Duodenal mucosa (tissue), 2 donors: ENCODE measurements around the gene CPSF7.
"Not testable (repeated sequence)": the region's sequence is repeated elsewhere in the genome, so short reads cannot be mapped to it uniquely, and the experiment has no call there.

Source experiments
- H3K27ac ChIP-seq: one replicate; pipeline ENCODE4 v1.7.0; 2013; ENCODE audit warnings: low read depth, low read length
- H3K27me3 ChIP-seq, 2 donors: one replicate each; pipeline ENCODE4 v1.7.0; 2013; ENCODE audit warnings: low read length in 2 of 2, control low read depth in 1 of 2; ENCODE audit not compliant: insufficient read depth in 2 of 2, control insufficient read depth in 1 of 2
- H3K36me3 ChIP-seq, 2 donors: one replicate each; pipeline ENCODE4 v1.7.0; 2013; ENCODE audit warnings: low read length in 2 of 2, control low read depth in 1 of 2; ENCODE audit not compliant: insufficient read depth in 2 of 2, control insufficient read depth in 1 of 2
- H3K4me1 ChIP-seq, 2 donors: one replicate each; pipeline ENCODE4 v1.7.0; 2013; ENCODE audit warnings: low read length in 2 of 2, control low read depth in 1 of 2; ENCODE audit not compliant: insufficient read depth in 2 of 2, control insufficient read depth in 1 of 2
- H3K4me3 ChIP-seq, 2 donors: one replicate each; pipeline ENCODE4 v1.7.0; 2013; ENCODE audit warnings: low read length in 2 of 2, low read depth in 1 of 2
- H3K9ac ChIP-seq, 2 donors: one replicate each; pipeline ENCODE4 v1.7.0; 2013; ENCODE audit warnings: low read length in 2 of 2, low read depth in 1 of 2
- H3K9me3 ChIP-seq, 2 donors: one replicate each; pipeline ENCODE4 v1.7.0; 2013; ENCODE audit warnings: low read length in 2 of 2, control low read depth in 1 of 2; ENCODE audit not compliant: control insufficient read depth in 1 of 2

The CPSF7 gene

GRCh38 chr11:61401573-61401972 is 28.2 kb downstream of the CPSF7 start:
- Histone ChIP-seq H3K4me3 (no peak overlapping the region), H3K27me3 (no peaks in the 10 kb centered on the region), H3K27ac (no peak overlapping the region), H3K4me1 (no peaks in the 10 kb centered on the region), H3K36me3 (peaks cover 41 to 64% of the 10 kb centered on the region in 2 donors), H3K9me3 (no peaks in the 10 kb centered on the region), H3K9ac (no peak overlapping the region)

- Histone ChIP-seq H3K36me3 (peaks cover 38 to 60% of the 10 kb centered on the region in 2 donors), H3K4me1 (no peaks in the 10 kb centered on the region), H3K4me3 (no peak overlapping the region), H3K9me3 (no peaks in the 10 kb centered on the region), H3K9ac (no peak overlapping the region), H3K27me3 (no peaks in the 10 kb centered on the region), H3K27ac (no peak overlapping the region)
Measured at GRCh38 chr11:61401173-61401572, 28.6 kb downstream of the CPSF7 start.

GRCh38 chr11:61392981-61393595 is 36.7 kb downstream of the CPSF7 start:
- no peaks in the 10 kb centered on the region for H3K9me3 ChIP-seq
- peak overlapping the region; percentile 90 to 93 for H3K4me3 ChIP-seq
- peaks cover 8 to 12% of the 10 kb centered on the region in 2 donors for H3K4me1 ChIP-seq
- peak overlapping the region; percentile 82 to 85 for H3K9ac ChIP-seq
- H3K36me3 ChIP-seq = peaks cover 5 to 18% of the 10 kb centered on the region in 2 donors
- H3K27ac ChIP-seq = no peak overlapping the region
- no peaks in the 10 kb centered on the region for H3K27me3 ChIP-seq

- H3K27ac ChIP-seq = no peak overlapping the region
- H3K9ac ChIP-seq = no peak overlapping the region
- peaks cover 12 to 16% of the 10 kb centered on the region in 2 donors for H3K4me1 ChIP-seq
- H3K36me3 ChIP-seq = peaks cover 0 to 4% of the 10 kb centered on the region in 2 donors
- H3K27me3 ChIP-seq = no peaks in the 10 kb centered on the region
- no peaks in the 10 kb centered on the region for H3K9me3 ChIP-seq
- no peak overlapping the region for H3K4me3 ChIP-seq
Measured at GRCh38 chr11:61390161-61390560, 39.6 kb downstream of the CPSF7 start.

GRCh38 chr11:61384271-61385242 is 45.2 kb downstream of the CPSF7 start:
- no peak overlapping the region for H3K9ac ChIP-seq
- no peaks in the 10 kb centered on the region for H3K27me3 ChIP-seq
- H3K36me3 ChIP-seq = no peaks in the 10 kb centered on the region
- H3K4me1 ChIP-seq = peaks cover 14% of the 10 kb centered on the region in 2 donors
- no peak overlapping the region for H3K4me3 ChIP-seq
- H3K27ac ChIP-seq = no peak overlapping the region
- H3K9me3 ChIP-seq = no peaks in the 10 kb centered on the region

- H3K36me3 ChIP-seq, H3K9me3 ChIP-seq, H3K27ac ChIP-seq, H3K9ac ChIP-seq, H3K27me3 ChIP-seq, H3K4me3 ChIP-seq: not testable (repeated sequence)
- H3K4me1 ChIP-seq = peaks cover 14% of the 10 kb centered on the region in 2 donors
Measured at GRCh38 chr11:61383859-61384258, 45.9 kb downstream of the CPSF7 start.

GRCh38 chr11:61380884-61381283 is 48.9 kb downstream of the CPSF7 start:
- H3K9ac ChIP-seq = no peak overlapping the region
- H3K27me3 ChIP-seq = no peaks in the 10 kb centered on the region
- H3K4me3 ChIP-seq = no peak overlapping the region
- H3K27ac ChIP-seq = no peak overlapping the region
- no peaks in the 10 kb centered on the region for H3K36me3 ChIP-seq
- H3K9me3 ChIP-seq = no peaks in the 10 kb centered on the region
- H3K4me1 ChIP-seq = peaks cover 14% of the 10 kb centered on the region in 2 donors

GRCh38 chr11:61378713-61379313 is 51.0 kb downstream of the CPSF7 start:
- no peaks in the 10 kb centered on the region for H3K4me1 ChIP-seq
- no peaks in the 10 kb centered on the region for H3K36me3 ChIP-seq
- no peak overlapping the region for H3K27ac ChIP-seq
- no peaks in the 10 kb centered on the region for H3K27me3 ChIP-seq
- H3K9ac ChIP-seq = no peak overlapping the region
- H3K9me3 ChIP-seq = no peaks in the 10 kb centered on the region
- no peak overlapping the region for H3K4me3 ChIP-seq

GRCh38 chr11:61377461-61378160 is 52.2 kb downstream of the CPSF7 start:
- Histone ChIP-seq H3K27ac (no peak overlapping the region), H3K4me3 (no peak overlapping the region), H3K27me3 (no peaks in the 10 kb centered on the region), H3K4me1 (no peaks in the 10 kb centered on the region), H3K36me3 (no peaks in the 10 kb centered on the region), H3K9ac (no peak overlapping the region), H3K9me3 (no peaks in the 10 kb centered on the region)
